ENCODE measurements around the gene CRB2. TPM values are rescaled to one million over a fixed set of nuclear protein-coding genes. Genes with fewer than 3 reads are reported as not detected.

The CRB2 gene
- total RNA-seq, 1 experiment from 2014 or later = 3.6 TPM

DNA sequence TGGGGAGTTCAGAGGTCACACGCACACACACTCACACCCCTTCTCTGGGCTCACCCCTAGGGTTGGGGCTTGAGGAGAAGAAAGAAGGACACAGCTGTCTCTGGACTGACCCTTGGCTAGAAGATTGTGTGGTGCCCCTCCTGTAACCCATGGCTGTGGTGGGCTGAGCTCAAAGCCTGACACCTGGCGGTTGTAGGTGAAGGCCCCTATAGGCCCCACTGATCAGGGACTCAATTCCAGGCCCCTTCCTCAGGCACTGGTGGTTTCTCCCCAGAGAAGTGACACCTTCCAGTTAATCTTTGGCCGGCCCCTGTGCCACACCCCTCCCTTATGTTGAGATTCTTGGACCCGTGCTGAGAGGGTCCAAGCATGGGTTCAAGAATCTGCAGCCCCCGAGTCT lies 35.2 kb upstream of the CRB2 start:
- WGBS (ENCODE audit: extremely low coverage, insufficient read length, low lambda C conversion rate) = no CpG with 5 or more reads among the region's 5 CpGs
- Histone ChIP-seq H4K5ac (ENCODE audit: insufficient read length, low read depth, low read length) (no peak overlapping the region), H4K91ac (ENCODE audit: insufficient read length, low read depth, low read length) (no peak overlapping the region), H2BK12ac (ENCODE audit: insufficient read length, low read depth, low read length) (no peak overlapping the region), H3T11ph (ENCODE audit: low read length) (no peak overlapping the region), H3K4ac (ENCODE audit: low read depth, low read length) (no peak overlapping the region), H3K79me1 (ENCODE audit: insufficient read depth, low read depth, low read length, poor library complexity, severe bottlenecking) (no peaks in the 10 kb centered on the region), H3K4me2 (ENCODE audit: insufficient read depth, insufficient read length, low read length) (no peak overlapping the region), H2AK5ac (ENCODE audit: insufficient read length, low read length) (no peak overlapping the region), H3K56ac (ENCODE audit: insufficient read length, low read depth, low read length) (no peak overlapping the region), H2BK20ac (ENCODE audit: low read depth, low read length, poor library complexity, severe bottlenecking) (no peak overlapping the region), H3K79me2 (ENCODE audit: insufficient read depth, low read length) (no peaks in the 10 kb centered on the region), H2BK5ac (ENCODE audit: insufficient read length, low read length) (no peak overlapping the region), H3K9ac (ENCODE audit: extremely low read depth, insufficient read length, low read length) (no peak overlapping the region), H3K23me2 (ENCODE audit: insufficient read length, low read depth, low read length, poor library complexity, severe bottlenecking) (no peaks in the 10 kb centered on the region), H3K9me3 (ENCODE audit: control insufficient read depth, low read depth, low read length) (no peaks in the 10 kb centered on the region), H3K14ac (ENCODE audit: insufficient read depth, low read length) (no peak overlapping the region), H2BK15ac (ENCODE audit: low read depth, low read length) (no peak overlapping the region), H2BK120ac (ENCODE audit: low read depth, low read length, poor library complexity, severe bottlenecking) (no peak overlapping the region), H3K4me1 (ENCODE audit: insufficient read depth, low read length) (peaks cover 4% of the 10 kb centered on the region; the same call in 1 of the 2 replicates), H4K8ac (replicated peaks; ENCODE audit: insufficient read length, low read depth, low read length) (no peak overlapping the region), H2AFZ (ENCODE audit: low read length) (no peak overlapping the region), H3K27me3 (ENCODE audit: insufficient read depth, low read length) (no peaks in the 10 kb centered on the region), H3K27ac (ENCODE audit: insufficient read length, low read depth, low read length) (no peak overlapping the region), H4K20me1 (ENCODE audit: control insufficient read depth, insufficient read depth, insufficient read length) (no peaks in the 10 kb centered on the region), H3K23ac (ENCODE audit: insufficient read length, low read depth, low read length) (no peak overlapping the region), H3K18ac (ENCODE audit: insufficient read length, low read depth, low read length) (no peak overlapping the region)
- Mint-ChIP-seq H3K27ac (no peak overlapping the region), H3K4me1 (peaks cover 10 to 19% of the 10 kb centered on the region in 2 experiments), H3K36me3 (ENCODE audit: insufficient read depth in 1 of 3, low read depth in 3 of 3) (no peaks in the 10 kb centered on the region), H3K4me3 (no peak overlapping the region), H3K27me3 (ENCODE audit: low read depth) (peaks cover 15% of the 10 kb centered on the region), H3K9me3 (peaks cover 0 to 2% of the 10 kb centered on the region in 2 experiments; a peak in 1 of 5 replicates)
- peak; percentile 53 for TF ChIP-seq CTCF (conservative IDR thresholded peaks at IDR 0.05)
- no peak for DNase-seq

Measured in H9 (cell line).